Suppressor macrophage (primary cell): Measurements from ENCODE around the gene PCDH12.
"Not testable (repeated sequence)": the region's sequence is repeated elsewhere in the genome, so short reads cannot be mapped to it uniquely, and the experiment has no call there.

Experiments used
- DNase-seq, 4 experiments: peaks; one replicate each; pipeline ENCODE4 v3.0.0-alpha.2; 2020 to 2022

Gene PCDH12

DNA sequence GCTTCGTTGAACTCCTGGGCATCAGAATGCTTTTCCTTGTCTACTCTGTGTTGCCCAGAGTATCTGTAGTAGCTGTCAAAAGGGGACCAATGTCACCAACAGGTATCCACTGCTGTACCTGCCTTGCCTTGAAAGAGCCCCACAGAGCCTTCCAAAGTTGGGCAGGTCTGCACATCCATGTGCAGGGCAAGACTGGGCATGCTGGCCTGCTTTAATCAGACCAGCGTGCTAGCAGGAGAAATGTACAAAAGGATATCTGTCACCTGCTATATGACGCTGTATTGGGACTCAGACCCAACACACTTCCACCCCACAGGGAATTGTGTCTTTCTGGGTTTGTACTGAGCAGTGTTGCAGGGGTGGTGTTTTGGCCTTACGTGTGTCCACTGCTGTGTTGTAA lies 22.5 kb downstream of the PCDH12 start:
- DNase-seq, result no peak

DNA sequence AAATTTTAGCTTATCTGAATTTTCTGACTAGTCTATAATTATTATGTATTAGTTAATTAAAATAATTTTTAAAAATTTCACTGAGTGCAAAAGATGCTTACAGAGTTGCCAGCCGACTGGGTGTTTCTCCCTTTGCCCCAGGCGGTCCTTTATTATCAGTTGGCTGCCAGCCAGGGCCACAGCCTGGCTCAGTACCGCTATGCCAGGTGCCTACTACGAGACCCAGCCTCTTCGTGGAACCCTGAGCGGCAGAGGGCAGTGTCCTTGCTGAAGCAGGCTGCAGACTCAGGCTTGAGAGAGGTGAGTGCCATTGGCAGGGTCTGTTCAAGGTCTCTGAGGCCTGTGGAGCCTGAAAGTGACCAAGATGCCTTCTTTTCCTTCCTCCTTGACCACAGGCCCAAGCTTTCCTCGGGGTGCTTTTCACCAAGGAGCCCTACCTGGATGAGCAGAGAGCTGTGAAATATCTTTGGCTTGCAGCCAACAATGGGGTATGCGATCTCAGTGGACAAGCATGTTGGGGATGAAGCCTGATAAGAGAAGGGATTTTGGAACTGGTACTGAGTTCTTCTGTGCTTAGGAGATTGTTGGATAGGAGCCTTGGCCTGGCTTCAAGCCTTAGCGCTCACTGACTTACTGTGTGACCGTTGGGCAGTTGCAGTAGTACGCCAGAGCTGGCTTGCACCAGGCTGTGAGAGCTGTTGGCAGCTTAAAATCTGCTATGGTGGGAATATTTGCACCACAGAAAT lies 23.7 kb downstream of the PCDH12 start:
- no peak for DNase-seq

- no peak for DNase-seq
Observed at GRCh38 chr5:141933151-141933550, 24.9 kb downstream of the PCDH12 start.

GRCh38 chr5:141931694-141932093 lies 26.3 kb downstream of the PCDH12 start:
- no peak for DNase-seq

DNA sequence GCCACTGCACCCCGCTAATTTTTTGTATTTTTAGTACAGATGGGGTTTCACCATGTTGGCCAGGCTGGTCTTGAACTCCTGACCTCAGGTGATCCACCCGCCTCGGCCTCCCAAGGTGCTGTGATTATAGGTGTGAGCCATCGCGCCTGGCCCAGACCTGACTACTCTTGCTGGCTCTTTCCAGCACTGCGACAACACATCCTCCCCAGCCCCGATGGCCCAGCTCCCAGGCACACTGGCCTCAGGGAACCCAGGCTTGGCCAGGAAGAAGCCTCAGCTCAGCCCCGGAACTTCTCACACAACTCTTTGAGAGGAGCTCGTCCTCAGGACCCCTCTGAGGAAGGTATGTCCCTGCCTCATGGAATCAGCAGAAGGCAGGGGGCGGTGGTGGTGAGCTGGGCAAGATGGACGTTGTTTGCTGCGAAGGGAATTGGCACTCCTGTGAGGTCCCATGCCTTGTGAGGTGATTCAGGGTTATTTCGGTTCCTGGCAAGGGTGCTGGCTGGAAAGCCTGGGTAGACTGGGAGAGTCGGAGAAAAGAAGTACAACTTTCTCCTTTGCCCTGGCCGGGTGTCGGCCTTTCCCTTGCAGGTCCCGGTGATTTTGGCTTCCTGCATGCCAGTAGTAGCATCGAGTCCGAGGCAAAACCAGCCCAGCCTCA lies 28.5 kb downstream of the PCDH12 start:
- DNase-seq, result no peak

- no peak for DNase-seq
Observed at GRCh38 chr5:141928051-141928450, 30.0 kb downstream of the PCDH12 start.

GRCh38 chr5:141926434-141926833 lies 31.6 kb downstream of the PCDH12 start:
- no peak for DNase-seq

DNA sequence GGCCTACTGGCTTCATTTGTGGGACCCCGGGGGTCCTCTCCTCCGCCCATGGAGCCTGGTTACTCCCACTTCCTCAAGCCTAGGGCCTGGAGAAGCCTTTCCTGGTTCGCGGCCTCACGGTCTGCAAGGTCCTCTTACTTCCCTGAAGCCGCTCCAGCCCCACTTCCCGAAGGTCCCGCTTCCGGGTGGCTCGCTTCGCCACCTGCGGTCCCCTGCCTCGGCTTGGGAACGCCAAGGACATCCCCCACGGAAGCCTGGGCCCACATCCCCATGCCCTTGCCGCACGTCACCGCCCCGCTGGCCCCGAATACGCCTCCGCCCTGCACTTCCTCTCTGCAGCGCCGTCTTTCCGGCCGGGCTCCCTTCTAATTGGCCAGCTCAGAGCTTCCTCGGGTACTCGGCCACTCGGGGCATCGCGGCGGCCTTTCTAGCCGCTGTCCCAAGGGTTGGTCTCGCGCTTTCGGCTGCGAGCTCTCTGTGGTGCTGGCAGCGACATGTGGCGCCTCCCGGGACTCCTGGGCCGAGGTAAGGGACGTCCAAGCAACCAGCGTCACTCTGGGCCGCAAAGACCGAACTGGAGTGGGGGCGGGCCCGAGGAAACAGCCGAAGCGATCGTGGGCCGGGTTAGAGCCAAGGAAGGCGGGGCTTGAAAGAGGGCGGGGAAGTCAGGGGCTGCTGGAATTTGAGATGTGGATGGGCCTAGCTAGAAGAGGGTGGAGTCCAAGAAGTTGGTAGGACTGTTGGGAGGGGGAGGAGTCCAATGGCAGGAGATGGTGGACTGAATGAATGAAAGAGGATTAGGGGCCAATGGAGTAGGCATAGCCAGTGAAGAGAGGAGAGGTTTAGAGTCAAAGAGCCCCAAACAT lies 34.3 kb downstream of the PCDH12 start, which contains the start of gene DELE1:
Gene DELE1 (plus strand): TSS at position 424 of the 866 bp plus-strand sequence. CDS start 71 bp downstream, at position 495.
- DNase-seq, result peak; percentile 96 to 98 (median 98)

DNA sequence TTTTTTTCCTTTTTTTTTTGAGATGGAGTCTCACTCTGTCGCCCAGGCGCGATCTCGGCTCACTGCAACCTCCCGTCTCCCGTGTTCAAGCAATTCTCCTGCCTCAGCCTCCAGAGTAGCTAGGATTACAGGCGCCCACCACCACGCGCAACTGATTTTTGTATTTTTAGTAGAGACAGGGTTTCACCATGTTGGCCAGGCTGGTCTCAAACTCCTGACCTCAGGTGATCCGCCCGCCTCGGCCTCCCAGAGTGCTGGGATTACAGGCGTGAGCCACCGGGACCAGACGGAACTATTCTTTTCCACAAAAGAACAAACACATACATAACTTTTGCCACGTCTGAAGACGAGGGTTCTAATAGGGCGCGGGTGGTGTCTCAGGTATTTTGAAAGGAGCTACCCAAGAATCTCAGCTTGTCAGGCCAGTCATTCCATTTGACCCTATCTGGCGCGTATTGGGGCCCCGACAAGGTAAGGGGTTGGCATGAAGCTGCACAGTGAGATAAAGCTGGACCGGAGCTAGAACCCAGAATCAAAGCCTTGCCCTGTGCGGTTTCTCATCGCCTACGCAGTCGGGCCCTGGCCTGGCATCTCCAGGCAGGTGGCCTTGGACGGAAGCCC lies 35.1 kb downstream of the PCDH12 start:
- not testable (repeated sequence) for DNase-seq

- no peak for DNase-seq
Observed at GRCh38 chr5:141920771-141921170, 37.2 kb downstream of the PCDH12 start.

- DNase-seq, result peak; percentile 76 to 86 (median 82)
Observed at GRCh38 chr5:141919218-141920119, 38.5 kb downstream of the PCDH12 start.

DNA sequence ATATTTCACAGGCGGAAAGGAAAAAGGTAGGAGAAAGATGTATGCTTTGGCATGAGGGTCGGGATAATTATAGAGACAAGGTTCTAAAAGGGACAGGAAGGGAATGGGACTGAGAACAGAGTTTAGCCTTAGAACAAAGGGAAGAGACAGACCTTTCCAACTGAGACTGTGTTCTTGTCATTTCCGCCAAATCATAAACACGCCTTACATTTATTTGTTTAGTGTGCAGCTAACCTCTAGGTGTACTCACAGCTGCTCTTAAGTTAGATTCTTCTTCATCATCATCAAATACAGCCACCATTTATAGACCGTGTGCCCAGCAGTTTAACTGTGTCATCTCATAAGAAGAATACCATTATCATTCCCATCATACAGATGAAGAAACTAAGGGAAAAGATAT lies 40.2 kb downstream of the PCDH12 start:
- DNase-seq, result no peak

GRCh38 chr5:141916522-141916921 lies 41.5 kb downstream of the PCDH12 start:
- DNase-seq, result peak in 3 of 4 experiments; percentile 11 to 54 (median 21)

- DNase-seq, result no peak
Observed at GRCh38 chr5:141915881-141916336, 42.1 kb downstream of the PCDH12 start.

GRCh38 chr5:141914797-141915196 lies 43.2 kb downstream of the PCDH12 start:
- no peak for DNase-seq

DNA sequence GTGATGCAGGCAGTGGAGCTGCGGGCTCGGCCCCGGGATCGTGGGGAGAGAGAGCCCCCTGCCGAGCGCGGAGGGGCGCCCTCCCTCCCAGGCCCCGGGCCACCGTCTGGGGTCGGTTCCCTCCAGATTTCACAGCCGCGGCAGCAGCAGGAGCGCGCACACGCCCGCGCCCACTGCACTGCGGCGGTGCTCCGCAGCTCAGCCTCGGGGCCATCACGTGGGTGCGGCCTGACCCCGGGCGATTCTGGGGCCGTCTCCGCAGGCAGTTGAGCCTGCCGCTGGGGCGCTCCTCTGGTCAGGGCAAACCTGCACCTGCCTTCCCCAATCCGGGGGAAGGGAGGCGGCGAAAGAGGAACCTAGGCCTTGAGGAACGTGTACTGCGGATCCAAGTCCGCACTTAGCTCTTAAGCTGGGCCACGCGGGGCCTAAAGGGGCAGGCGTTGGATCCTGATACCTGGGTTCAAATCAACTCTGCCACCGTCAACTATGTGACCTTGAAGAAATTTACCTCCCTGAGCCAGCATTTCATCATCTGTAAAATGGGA lies 43.7 kb downstream of the PCDH12 start:
- DNase-seq, result peak; percentile 47 to 79 (median 66)

GRCh38 chr5:141913560-141914198 lies 44.3 kb downstream of the PCDH12 start:
- DNase-seq, result peak in 1 of 4 experiments; percentile 10

GRCh38 chr5:141910271-141910673 lies 47.7 kb downstream of the PCDH12 start:
- DNase-seq, result no peak

GRCh38 chr5:141909212-141909611 lies 48.8 kb downstream of the PCDH12 start:
- DNase-seq, result no peak

DNA sequence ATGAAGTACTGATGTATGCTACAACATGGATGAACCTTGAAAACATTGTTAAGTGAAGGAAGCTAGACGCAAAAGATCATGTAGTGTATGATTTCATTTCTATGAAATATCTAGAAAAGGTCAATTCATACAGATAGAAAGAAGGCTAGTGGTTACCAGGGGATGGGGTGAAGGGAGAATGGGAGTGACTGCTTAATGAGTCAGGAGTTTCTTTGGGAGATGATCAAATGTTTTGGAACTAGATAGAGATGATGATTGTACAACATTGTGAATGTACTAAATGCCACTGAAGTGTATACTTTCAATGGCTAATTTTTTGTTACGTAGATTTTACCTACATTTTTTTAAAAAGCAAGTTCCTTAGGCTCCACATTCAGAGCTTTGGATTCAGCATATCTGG lies 49.2 kb downstream of the PCDH12 start:
- no peak for DNase-seq

DNA sequence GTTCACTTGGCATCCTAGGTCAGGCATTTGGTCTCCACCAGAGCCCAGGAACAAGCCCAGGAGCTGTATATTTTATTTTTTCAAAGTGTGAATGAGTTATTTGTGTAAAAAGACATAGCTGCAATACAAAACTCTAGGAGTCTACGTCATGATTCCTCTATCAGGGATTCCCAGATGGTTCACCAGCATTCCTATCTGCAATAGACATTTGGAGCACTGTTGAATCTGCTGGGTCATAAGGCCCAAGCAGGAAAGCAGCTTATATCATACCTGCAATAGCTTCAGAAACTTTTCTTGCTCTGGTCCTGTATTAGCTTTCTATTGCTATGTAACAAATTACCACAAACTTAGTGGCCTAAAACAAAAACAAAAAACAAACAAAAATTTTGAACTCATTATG lies 51.0 kb downstream of the PCDH12 start:
- DNase-seq, result no peak
